ENCODE measurements around the gene BPIFB1.

Gene BPIFB1

GRCh38 chr20:33290852-33291251 lies 7.8 kb downstream of the BPIFB1 start:
- TF ChIP-seq, protein P1, sequence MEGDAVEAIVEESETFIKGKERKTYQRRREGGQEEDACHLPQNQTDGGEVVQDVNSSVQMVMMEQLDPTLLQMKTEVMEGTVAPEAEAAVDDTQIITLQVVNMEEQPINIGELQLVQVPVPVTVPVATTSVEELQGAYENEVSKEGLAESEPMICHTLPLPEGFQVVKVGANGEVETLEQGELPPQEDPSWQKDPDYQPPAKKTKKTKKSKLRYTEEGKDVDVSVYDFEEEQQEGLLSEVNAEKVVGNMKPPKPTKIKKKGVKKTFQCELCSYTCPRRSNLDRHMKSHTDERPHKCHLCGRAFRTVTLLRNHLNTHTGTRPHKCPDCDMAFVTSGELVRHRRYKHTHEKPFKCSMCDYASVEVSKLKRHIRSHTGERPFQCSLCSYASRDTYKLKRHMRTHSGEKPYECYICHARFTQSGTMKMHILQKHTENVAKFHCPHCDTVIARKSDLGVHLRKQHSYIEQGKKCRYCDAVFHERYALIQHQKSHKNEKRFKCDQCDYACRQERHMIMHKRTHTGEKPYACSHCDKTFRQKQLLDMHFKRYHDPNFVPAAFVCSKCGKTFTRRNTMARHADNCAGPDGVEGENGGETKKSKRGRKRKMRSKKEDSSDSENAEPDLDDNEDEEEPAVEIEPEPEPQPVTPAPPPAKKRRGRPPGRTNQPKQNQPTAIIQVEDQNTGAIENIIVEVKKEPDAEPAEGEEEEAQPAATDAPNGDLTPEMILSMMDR (IDR thresholded peaks at IDR 0.05; ENCODE audit: control insufficient read depth, insufficient read depth, low read depth, low read length, missing control alignments) = no peak
- no peak overlapping the region for H3K4me3 ChIP-seq (ENCODE audit: control insufficient read depth, low read depth, low read length)
- no peak for DNase-seq (ENCODE audit: low read depth)

DNA sequence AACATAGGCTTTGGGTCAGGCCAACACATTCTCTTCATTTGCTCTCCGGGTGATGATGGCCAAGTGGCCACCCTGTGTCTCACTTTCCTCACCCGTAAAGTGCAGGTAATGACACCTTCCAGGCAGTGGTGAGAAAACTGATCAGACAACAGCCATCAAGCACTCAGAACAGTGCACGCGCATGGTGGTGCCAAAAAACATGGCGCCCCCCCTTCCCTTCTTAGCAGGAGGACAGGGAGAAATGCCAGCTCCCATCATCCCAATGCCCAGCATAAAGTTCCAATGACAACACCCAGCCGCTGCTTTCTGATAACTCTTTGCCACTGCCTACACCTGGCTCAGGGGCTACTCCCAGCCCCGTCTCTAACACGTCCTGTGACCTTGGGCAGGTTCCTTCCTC lies 8.4 kb downstream of the BPIFB1 start:
- DNase-seq (ENCODE audit: low read depth) = no peak
- TF ChIP-seq, protein P1 (IDR thresholded peaks at IDR 0.05; ENCODE audit: control insufficient read depth, insufficient read depth, low read depth, low read length, missing control alignments) = no peak
- H3K4me3 ChIP-seq (ENCODE audit: control insufficient read depth, low read depth, low read length) = no peak overlapping the region

DNA sequence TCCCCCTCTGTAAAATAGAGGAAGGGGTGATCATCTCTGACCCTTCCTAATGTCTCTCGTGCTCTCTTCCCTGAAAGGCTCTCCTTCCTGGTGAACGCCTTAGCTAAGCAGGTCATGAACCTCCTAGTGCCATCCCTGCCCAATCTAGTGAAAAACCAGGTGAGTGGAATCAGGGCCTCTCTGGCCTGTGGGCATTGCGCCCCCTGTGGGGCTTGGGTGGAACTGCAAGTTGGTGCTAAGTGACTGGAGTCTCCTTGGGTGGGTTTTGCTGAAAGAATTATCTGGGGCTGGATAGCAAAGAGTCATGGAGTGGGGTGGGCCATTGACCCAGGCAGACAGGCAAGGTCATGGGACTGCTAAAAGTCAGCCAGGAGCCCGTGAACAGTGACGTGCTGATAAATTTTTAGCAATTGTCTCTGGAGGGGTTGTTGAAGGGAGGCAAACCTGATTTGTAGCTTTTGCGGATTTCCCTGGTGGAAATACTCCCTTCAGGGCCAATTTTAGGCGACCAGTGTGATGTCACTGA lies 8.9 kb downstream of the BPIFB1 start:
- TF ChIP-seq, protein P1 (IDR thresholded peaks at IDR 0.05; ENCODE audit: control insufficient read depth, insufficient read depth, low read depth, low read length, missing control alignments) = peak; percentile 93
- no peak for DNase-seq (ENCODE audit: low read depth)
- no peak overlapping the region for H3K4me3 ChIP-seq (ENCODE audit: control insufficient read depth, low read depth, low read length)

GRCh38 chr20:33296206-33296605 lies 13.2 kb downstream of the BPIFB1 start:
- TF ChIP-seq, protein P1 (IDR thresholded peaks at IDR 0.05; ENCODE audit: control insufficient read depth, insufficient read depth, low read depth, low read length, missing control alignments) = no peak
- no peak overlapping the region for H3K4me3 ChIP-seq (ENCODE audit: control insufficient read depth, low read depth, low read length)
- no peak for DNase-seq (ENCODE audit: low read depth)

GRCh38 chr20:33298391-33298790 lies 15.4 kb downstream of the BPIFB1 start:
- TF ChIP-seq, protein P1 (IDR thresholded peaks at IDR 0.05; ENCODE audit: control insufficient read depth, insufficient read depth, low read depth, low read length, missing control alignments) = no peak
- no peak for DNase-seq (ENCODE audit: low read depth)
- no peak overlapping the region for H3K4me3 ChIP-seq (ENCODE audit: control insufficient read depth, low read depth, low read length)

DNA sequence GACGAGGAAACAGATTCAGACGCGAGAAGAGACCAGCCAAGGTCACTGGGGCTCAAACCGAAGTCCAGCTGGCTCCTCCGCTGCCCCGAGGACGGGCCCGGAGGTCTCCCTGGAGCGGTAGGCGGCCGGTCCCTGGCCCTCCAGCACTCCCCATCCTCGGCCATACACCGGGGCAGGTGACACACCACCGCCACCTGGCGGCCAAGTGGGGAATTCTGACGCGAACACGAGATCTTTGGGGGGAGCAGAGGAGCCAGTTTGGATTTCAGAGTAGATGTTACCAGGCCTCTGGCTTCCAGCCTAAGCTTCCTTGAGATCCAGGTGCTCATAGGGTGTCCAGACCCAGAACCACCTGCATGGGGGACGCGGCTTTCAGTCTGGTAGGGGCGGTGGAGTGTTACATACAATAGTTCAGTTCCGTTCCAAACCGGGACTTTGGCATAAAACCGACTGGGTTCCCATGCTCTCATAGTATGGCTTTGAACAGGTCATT lies 16.1 kb downstream of the BPIFB1 start:
- TF ChIP-seq, protein P1 (IDR thresholded peaks at IDR 0.05; ENCODE audit: control insufficient read depth, insufficient read depth, low read depth, low read length, missing control alignments) = peak; percentile 93
- H3K4me3 ChIP-seq (ENCODE audit: control insufficient read depth, low read depth, low read length) = no peak overlapping the region
- DNase-seq (ENCODE audit: low read depth) = no peak
